HEK293 (cell line): Measurements from ENCODE around the gene RAB42.

Experiments
- AEBP2 ChIP-seq: fragments of 450-650 bp; formaldehyde crosslinking; IDR thresholded peaks from 2 replicates; pipeline ENCODE4 v1.5.1; 2016; ENCODE audit warnings: missing biosample characterization, missing genetic modification characterization, borderline replicate concordance
- ELK4 ChIP-seq: IDR thresholded peaks from 2 replicates; pipeline ENCODE4 v1.6.1; 2011; ENCODE audit warnings: mild to moderate bottlenecking, low read depth, low read length, borderline replicate concordance
- HIC1 ChIP-seq: fragments of 450-650 bp; formaldehyde crosslinking; IDR thresholded peaks from 2 replicates; pipeline ENCODE4 v1.5.1; 2016; ENCODE audit warnings: missing biosample characterization, missing genetic modification characterization
- INSM2 ChIP-seq: fragments of 450-650 bp; formaldehyde crosslinking; IDR thresholded peaks from 2 replicates; pipeline ENCODE4 v1.5.1; 2016; ENCODE audit warnings: missing biosample characterization, missing genetic modification characterization
- KLF1 ChIP-seq: fragments of 450-650 bp; formaldehyde crosslinking; IDR thresholded peaks from 2 replicates; pipeline ENCODE4 v1.5.1; 2016; ENCODE audit warnings: missing biosample characterization, missing genetic modification characterization
- PRDM10 ChIP-seq: fragments of 450-650 bp; formaldehyde crosslinking; IDR thresholded peaks from 2 replicates; pipeline ENCODE4 v1.5.1; 2016; ENCODE audit warnings: missing biosample characterization, missing genetic modification characterization
- SALL2 ChIP-seq: fragments of 450-650 bp; formaldehyde crosslinking; IDR thresholded peaks from 2 replicates; pipeline ENCODE4 v1.5.0; 2017; ENCODE audit warnings: missing biosample characterization, mild to moderate bottlenecking, missing genetic modification characterization, borderline replicate concordance
- ZBTB21 ChIP-seq: fragments of 450-650 bp; formaldehyde crosslinking; IDR thresholded peaks from 2 replicates; pipeline ENCODE4 v1.5.1; 2017; ENCODE audit warnings: missing biosample characterization, missing genetic modification characterization
- ZBTB26 ChIP-seq: fragments of 450-650 bp; formaldehyde crosslinking; optimal IDR thresholded peaks from 2 replicates; pipeline ENCODE3; 2016; ENCODE audit warnings: missing biosample characterization, mild to moderate bottlenecking, missing genetic modification characterization
- ZNF133 ChIP-seq: fragments of 450-650 bp; formaldehyde crosslinking; IDR thresholded peaks from 2 replicates; pipeline ENCODE4 v1.5.1; 2016; ENCODE audit warnings: missing biosample characterization, missing genetic modification characterization
- ZNF155 ChIP-seq: fragments of 450-650 bp; formaldehyde crosslinking; IDR thresholded peaks from 2 replicates; pipeline ENCODE4 v1.5.1; 2016; ENCODE audit warnings: missing biosample characterization, missing genetic modification characterization
- ZNF157 ChIP-seq: fragments of 450-650 bp; formaldehyde crosslinking; IDR thresholded peaks from 2 replicates; pipeline ENCODE4 v1.5.1; 2016; ENCODE audit warnings: missing biosample characterization, missing genetic modification characterization
- ZNF16 ChIP-seq: fragments of 450-650 bp; formaldehyde crosslinking; IDR thresholded peaks from 2 replicates; pipeline ENCODE4 v1.5.1; 2016; ENCODE audit warnings: low read depth, missing biosample characterization, missing genetic modification characterization
- ZNF223 ChIP-seq: fragments of 450-650 bp; formaldehyde crosslinking; IDR thresholded peaks from 2 replicates; pipeline ENCODE4 v1.5.1; 2016; ENCODE audit warnings: missing biosample characterization, missing genetic modification characterization
- ZNF248 ChIP-seq: fragments of 450-650 bp; formaldehyde crosslinking; IDR thresholded peaks from 2 replicates; pipeline ENCODE4 v1.5.1; 2017; ENCODE audit warnings: missing biosample characterization, missing genetic modification characterization
- ZNF324 ChIP-seq: fragments of 450-650 bp; formaldehyde crosslinking; IDR thresholded peaks from 2 replicates; pipeline ENCODE4 v1.5.1; 2016; ENCODE audit warnings: missing biosample characterization, missing genetic modification characterization
- ZNF37A ChIP-seq: fragments of 450-650 bp; IDR thresholded peaks from 2 replicates; pipeline ENCODE4 v1.5.1; 2018; ENCODE audit warnings: missing biosample characterization, missing genetic modification characterization
- ZNF48 ChIP-seq: fragments of 450-650 bp; formaldehyde crosslinking; IDR thresholded peaks from 2 replicates; pipeline ENCODE4 v1.5.1; 2016; ENCODE audit warnings: missing biosample characterization, missing genetic modification characterization
- ZNF488 ChIP-seq: fragments of 450-650 bp; formaldehyde crosslinking; IDR thresholded peaks from 2 replicates; pipeline ENCODE4 v1.5.1; 2016; ENCODE audit warnings: missing biosample characterization, missing genetic modification characterization
- ZNF561 ChIP-seq: fragments of 450-650 bp; IDR thresholded peaks from 2 replicates; pipeline ENCODE4 v1.5.1; 2018; ENCODE audit warnings: missing biosample characterization, missing genetic modification characterization, borderline replicate concordance
- ZNF629 ChIP-seq: fragments of 450-650 bp; formaldehyde crosslinking; IDR thresholded peaks from 2 replicates; pipeline ENCODE4 v1.5.1; 2017; ENCODE audit warnings: missing biosample characterization, missing genetic modification characterization
- ZNF645 ChIP-seq: fragments of 450-650 bp; formaldehyde crosslinking; IDR thresholded peaks from 2 replicates; pipeline ENCODE4; 2016; ENCODE audit warnings: missing biosample characterization, missing genetic modification characterization
- ZNF664 ChIP-seq: fragments of 450-650 bp; formaldehyde crosslinking; IDR thresholded peaks from 2 replicates; pipeline ENCODE4 v1.5.1; 2016; ENCODE audit warnings: missing biosample characterization, missing genetic modification characterization
- ZNF768 ChIP-seq: fragments of 450-650 bp; formaldehyde crosslinking; IDR thresholded peaks from 2 replicates; pipeline ENCODE4 v1.5.1; 2018; ENCODE audit warnings: missing biosample characterization, mild to moderate bottlenecking, missing genetic modification characterization
- ZNF785 ChIP-seq: fragments of 450-650 bp; formaldehyde crosslinking; IDR thresholded peaks from 2 replicates; pipeline ENCODE4 v1.5.1; 2016; ENCODE audit warnings: missing biosample characterization, missing genetic modification characterization

RAB42 gene

GRCh38 chr1:28552758-28553663, 39.1 kb upstream of the RAB42 start, which contains the start of gene TRNAU1AP (continued):
- TF ChIP-seq ZNF785 (no peak), ZNF223 (tag by site-specific recombination) (no peak), ZNF561 (tag by site-specific recombination) (0 out of 2 replicates have a peak, but pooled peaks have one; percentile 2), ZNF488 (no peak), ZNF324 (peak; percentile 76; the same call in 1 of the 2 replicates), INSM2 (tag by site-specific recombination) (peak; percentile 62), ZBTB26 (peak; percentile 88), SALL2 (no peak), ELK4 (no peak), ZNF157 (tag by site-specific recombination) (no peak), ZNF48 (tag by site-specific recombination) (no peak), ZNF664 (tag by site-specific recombination) (no peak), ZNF248 (tag by site-specific recombination) (no peak), PRDM10 (tag by site-specific recombination) (0 out of 2 replicates have a peak, but pooled peaks have one; percentile 46), ZNF645 (tag by site-specific recombination) (no peak), ZNF37A (tag by site-specific recombination) (no peak), KLF1 (tag by site-specific recombination) (peak; percentile 86), AEBP2 (no peak), ZNF629 (tag by site-specific recombination) (peak; percentile 63), ZNF768 (tag by site-specific recombination) (no peak), ZNF133 (tag by site-specific recombination) (no peak), ZNF16 (tag by site-specific recombination) (no peak), HIC1 (peak; percentile 96), ZNF155 (tag by site-specific recombination) (no peak), ZBTB21 (tag by site-specific recombination) (no peak)
